Tibial artery (tissue), 4 donors: ENCODE measurements around the gene ILF2.
A peak's percentile ranks its signal among the peaks of the same experiment; 100 is the strongest.

Experiments used
- DNase-seq, 2 donors: peaks; one replicate each; pipeline ENCODE4 v3.0.0-alpha.2; 2019
- H3K27ac ChIP-seq, 2 donors: fragments of 200-600 bp; sonication (generic) in 1 of 2; 1 replicate in 1 of 2; 2 replicates in 1 of 2; pipeline ENCODE4 v1.5.1; 2018 to 2019; ENCODE audit warnings: mild to moderate bottlenecking in 1 of 2
- H3K27me3 ChIP-seq, 2 donors: fragments of 200-600 bp; sonication (generic) in 1 of 2; one replicate each; pipeline versions ENCODE4 v1.5.1 to v1.6.0; 2016 to 2019
- H3K36me3 ChIP-seq, 3 donors: fragments of 200-600 bp; sonication (generic) in 2 of 3; one replicate each; pipeline ENCODE4 v1.5.1; 2016 to 2019; ENCODE audit warnings: mild to moderate bottlenecking in 2 of 3
- H3K4me1 ChIP-seq, 4 donors: fragments of 200-600 bp; sonication (generic) in 2 of 4; 1 replicate in 3 of 4; 2 replicates in 1 of 4; pipeline ENCODE4 v1.5.1; 2016 to 2019
- H3K4me3 ChIP-seq, 2 donors: fragments of 200-600 bp; sonication (generic) in 1 of 2; 1 replicate in 1 of 2; 2 replicates in 1 of 2; pipeline ENCODE4 v1.5.1; 2018 to 2019; ENCODE audit warnings: mild to moderate bottlenecking in 2 of 2
- H3K9me3 ChIP-seq, 3 donors: fragments of 200-600 bp; sonication (generic) in 1 of 3; one replicate each; pipeline ENCODE4 v1.5.1; 2016 to 2019
- intact Hi-C: fragments of 100-400 bp; cut with DNase I; formaldehyde crosslinking; loops from one replicate; pipeline ENCODE4 v1.15.0; 2023; ENCODE audit warnings: low total_unique reads
- TF ChIP-seq, protein P1 (sequence below), 2 experiments: fragments of 200-600 bp in 1 of 2; fragments of 450-650 bp in 1 of 2; IDR thresholded peaks; one replicate each; pipeline ENCODE4 v1.5.1; 2017 to 2019; ENCODE audit warnings: antibody characterized with exemption in 2 of 2, mild to moderate bottlenecking in 1 of 2, moderate library complexity in 1 of 2

Gene ILF2

DNA sequence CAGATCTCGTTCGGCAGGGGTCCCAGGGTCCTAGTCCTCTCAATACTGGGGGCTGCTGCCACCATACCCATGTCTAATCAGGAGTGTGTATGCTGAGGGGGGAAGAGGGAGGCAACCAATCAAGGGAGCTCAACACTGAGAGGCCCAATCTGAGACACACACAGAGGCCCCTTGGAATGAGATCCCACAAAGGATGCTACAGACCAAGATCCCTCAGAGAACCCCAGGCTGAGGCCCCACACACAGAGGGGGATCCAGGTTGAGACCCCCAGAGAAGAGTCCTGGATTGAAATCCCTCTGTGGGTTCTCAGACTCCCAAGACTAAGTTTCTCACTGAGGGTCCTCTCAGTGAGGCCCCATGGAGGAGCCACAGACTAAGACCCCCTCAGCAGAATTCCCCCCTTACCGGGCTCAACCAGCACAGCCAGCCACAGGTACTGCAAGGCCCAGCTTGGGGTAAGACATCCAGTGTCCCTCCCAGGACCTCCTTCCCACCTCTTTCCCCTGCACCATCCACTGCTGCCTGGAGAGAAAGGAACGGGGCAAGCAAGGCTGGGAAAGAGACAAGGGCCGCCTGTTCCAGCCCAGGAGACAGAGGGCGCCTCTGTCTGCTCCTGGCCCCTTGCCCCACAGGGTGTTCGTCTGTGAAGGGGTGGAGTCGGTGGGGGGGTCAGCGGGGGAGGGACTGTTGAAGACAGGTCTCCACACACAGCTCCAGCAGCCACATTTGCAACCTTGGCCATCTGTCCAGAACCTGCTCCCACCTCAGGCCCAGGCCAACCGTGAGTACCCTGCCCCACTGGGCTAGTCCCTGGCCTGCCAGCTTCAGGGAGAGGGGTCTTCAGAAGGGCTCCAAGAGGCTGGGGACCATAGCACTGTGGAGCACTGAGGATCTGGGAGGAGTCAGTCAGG is 42.8 kb downstream of the ILF2 start, which contains the start of gene S100A1:
Gene S100A1, plus strand, starts transcription at position 720 of the 912 bp plus-strand sequence. CDS start 2,088 bp downstream, outside the sequence.
- intact Hi-C loops: no loop called here
- peak in 1 of 2 donors; percentile 71 for DNase-seq
- Histone ChIP-seq H3K27ac (peak within 1 kb of the TSS; percentile 89 to 92), H3K4me1 (peaks cover 0 to 64% (median 50%) of the 10 kb centered on the region in 4 donors), H3K4me3 (peak within 1 kb of the TSS; percentile 56 to 65), H3K9me3 (no peaks in the 10 kb centered on the region), H3K27me3 (no peaks in the 10 kb centered on the region), H3K36me3 (peaks cover 0 to 6% (median 0%) of the 10 kb centered on the region in 3 donors)
- TF ChIP-seq, protein P1, sequence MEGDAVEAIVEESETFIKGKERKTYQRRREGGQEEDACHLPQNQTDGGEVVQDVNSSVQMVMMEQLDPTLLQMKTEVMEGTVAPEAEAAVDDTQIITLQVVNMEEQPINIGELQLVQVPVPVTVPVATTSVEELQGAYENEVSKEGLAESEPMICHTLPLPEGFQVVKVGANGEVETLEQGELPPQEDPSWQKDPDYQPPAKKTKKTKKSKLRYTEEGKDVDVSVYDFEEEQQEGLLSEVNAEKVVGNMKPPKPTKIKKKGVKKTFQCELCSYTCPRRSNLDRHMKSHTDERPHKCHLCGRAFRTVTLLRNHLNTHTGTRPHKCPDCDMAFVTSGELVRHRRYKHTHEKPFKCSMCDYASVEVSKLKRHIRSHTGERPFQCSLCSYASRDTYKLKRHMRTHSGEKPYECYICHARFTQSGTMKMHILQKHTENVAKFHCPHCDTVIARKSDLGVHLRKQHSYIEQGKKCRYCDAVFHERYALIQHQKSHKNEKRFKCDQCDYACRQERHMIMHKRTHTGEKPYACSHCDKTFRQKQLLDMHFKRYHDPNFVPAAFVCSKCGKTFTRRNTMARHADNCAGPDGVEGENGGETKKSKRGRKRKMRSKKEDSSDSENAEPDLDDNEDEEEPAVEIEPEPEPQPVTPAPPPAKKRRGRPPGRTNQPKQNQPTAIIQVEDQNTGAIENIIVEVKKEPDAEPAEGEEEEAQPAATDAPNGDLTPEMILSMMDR (IDR thresholded peaks at IDR 0.05): no peak

DNA sequence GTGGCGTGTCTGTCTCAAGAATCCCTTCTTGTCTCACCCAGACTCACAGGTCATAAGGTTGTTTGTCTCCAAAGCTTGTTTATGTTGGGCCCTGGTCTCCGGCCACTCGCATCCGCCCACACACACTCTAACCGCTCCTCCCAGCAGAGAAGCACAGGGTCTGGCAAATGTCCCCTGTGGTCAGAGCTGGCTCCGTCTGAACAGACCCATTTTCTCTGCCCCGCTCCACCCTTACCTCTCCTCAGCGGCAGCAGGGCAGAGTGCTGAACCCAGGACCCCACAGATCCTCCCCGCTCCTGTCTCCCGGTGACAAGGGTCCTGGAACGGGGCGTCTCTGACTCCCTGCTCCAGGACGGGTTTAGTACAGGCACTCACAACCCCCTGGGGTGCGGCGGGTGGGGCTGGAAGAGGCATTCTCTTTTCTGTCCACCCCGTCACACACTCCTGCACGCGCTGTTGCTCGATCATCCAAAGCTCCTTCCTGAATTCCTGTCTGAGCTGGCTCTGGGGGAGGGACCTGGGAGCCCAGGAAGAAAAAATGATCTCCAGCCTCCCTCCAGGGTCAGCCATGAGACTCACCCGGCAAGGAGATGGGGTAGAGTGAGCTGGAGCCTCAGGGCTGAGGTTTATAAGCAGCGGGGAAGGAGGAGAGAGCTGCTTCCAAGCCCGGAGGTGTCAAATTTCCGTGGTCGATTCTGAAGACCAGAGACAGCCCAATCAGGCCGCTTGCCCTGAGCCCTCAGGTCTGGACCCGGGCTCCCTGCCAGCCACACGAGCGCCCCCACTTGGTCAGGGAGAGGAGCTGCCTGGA is 43.7 kb downstream of the ILF2 start, which contains the start of gene S100A13:
Gene S100A13, minus strand, starts transcription at position 602 of the 811 bp plus-strand sequence. CDS start 1,033 bp downstream, outside the sequence.
- DNase-seq: peak; percentile 83 to 91

DNA sequence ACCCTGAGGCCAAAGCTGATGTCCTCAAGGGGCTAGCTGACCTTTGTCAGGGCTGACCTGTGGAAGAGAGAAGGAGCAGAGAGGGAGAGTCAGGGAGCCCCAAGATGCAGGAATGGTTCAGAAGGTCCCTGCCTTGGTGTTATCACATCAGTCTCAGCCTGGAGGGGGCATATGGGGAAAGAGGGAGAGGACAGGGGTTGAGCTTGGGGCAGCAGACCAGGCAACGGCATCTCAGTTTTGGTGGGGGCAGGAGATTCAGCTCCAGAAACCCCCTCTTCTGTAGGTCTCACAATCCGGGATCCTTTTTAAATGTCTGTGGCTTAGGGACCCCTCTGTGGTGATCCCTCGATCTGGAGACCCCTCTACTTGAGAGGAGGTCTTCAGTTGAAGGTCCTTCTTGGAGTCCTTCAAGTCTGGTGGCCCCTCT is 44.3 kb downstream of the ILF2 start:
- H3K27ac ChIP-seq: peak overlapping the region; percentile 89 to 92
- TF ChIP-seq, protein P1 (IDR thresholded peaks at IDR 0.05): no peak
- peak in 1 of 2 donors; percentile 64 for DNase-seq
- H3K27me3 ChIP-seq: no peaks in the 10 kb centered on the region
- H3K9me3 ChIP-seq: no peaks in the 10 kb centered on the region
- intact Hi-C loops: no loop called here
- H3K4me3 ChIP-seq: peak overlapping the region; percentile 56 to 65
- H3K36me3 ChIP-seq: peaks cover 0 to 12% (median 3%) of the 10 kb centered on the region in 3 donors
- H3K4me1 ChIP-seq: peaks cover 0 to 63% (median 47%) of the 10 kb centered on the region in 4 donors

More for the DNA sequence above, 43.7 kb downstream of the ILF2 start, which contains the start of gene S100A13:
- no peaks in the 10 kb centered on the region for H3K9me3 ChIP-seq
- peak within 1 kb of the TSS; percentile 56 to 65 for H3K4me3 ChIP-seq
- H3K27me3 ChIP-seq: no peaks in the 10 kb centered on the region
- TF ChIP-seq, protein P1 (IDR thresholded peaks at IDR 0.05): peak; percentile 51 to 57
- intact Hi-C loops: no loop called here
- H3K27ac ChIP-seq: peak within 1 kb of the TSS; percentile 89 to 92
- peaks cover 0 to 63% (median 47%) of the 10 kb centered on the region in 4 donors for H3K4me1 ChIP-seq
- peaks cover 0 to 12% (median 3%) of the 10 kb centered on the region in 3 donors for H3K36me3 ChIP-seq

DNA sequence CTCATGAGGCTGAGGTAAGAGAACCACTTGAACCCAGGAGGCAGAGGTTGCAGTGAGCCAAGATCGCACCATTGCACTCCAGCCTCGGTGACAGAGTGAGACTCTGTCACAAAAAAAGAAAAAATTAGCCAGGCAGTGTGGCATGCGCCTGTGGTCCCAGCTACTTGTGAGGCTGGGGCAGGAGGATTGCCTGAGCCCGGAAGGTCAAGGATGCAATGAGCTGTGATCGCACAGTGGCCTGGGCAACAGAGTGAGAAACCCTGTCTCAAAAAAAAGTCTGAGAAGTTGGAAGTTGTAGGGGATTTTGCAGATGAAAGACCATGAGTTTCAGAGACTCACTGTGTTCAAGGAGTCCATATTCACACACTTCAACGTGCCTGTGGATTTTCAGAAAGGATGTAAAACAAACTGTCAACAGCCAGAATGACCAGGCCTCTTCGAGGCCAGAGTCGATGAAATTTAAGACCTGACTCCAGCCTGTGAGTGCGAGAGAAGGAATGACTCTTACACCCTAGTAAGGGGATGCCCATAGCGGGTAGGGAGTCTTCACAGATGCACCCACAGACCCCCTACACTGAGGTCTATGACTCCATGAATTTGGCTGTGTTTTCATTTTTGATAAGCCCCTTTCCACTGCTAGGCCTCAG is 45.7 kb downstream of the ILF2 start:
- Histone ChIP-seq H3K4me1 (peaks cover 0 to 55% (median 42%) of the 10 kb centered on the region in 4 donors), H3K36me3 (peaks cover 5 to 21% (median 8%) of the 10 kb centered on the region in 3 donors), H3K27me3 (no peaks in the 10 kb centered on the region), H3K27ac (peak overlapping the region; percentile 1 to 89), H3K9me3 (no peaks in the 10 kb centered on the region), H3K4me3 (no peak overlapping the region)
- intact Hi-C loops: no loop called here
- DNase-seq: peak in 1 of 2 donors; percentile 45
- TF ChIP-seq, protein P1 (IDR thresholded peaks at IDR 0.05): no peak

DNA sequence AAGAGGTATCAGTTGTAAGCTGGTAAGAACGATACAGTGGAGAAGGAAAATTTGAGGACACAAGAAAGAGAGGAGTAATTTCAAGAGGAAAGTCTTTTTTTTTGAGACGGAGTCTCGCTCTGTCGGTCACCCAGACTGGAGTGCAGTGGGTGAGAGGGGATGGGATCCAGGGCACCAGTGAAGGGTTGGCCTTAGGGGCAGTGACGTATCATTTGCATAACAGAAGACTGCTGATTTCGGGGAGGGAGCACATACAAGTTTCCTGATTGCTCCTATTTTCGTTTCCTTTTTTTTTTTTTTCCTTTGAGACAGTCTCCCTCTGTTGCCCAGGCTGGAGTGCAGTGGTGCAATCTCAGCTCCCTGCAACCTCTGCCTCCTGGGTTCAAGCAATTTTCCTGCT is 47.7 kb downstream of the ILF2 start:
- H3K36me3 ChIP-seq: peaks cover 12 to 39% (median 14%) of the 10 kb centered on the region in 3 donors
- H3K9me3 ChIP-seq: no peaks in the 10 kb centered on the region
- no peak overlapping the region for H3K4me3 ChIP-seq
- H3K27me3 ChIP-seq: no peaks in the 10 kb centered on the region
- intact Hi-C loops: no loop called here
- TF ChIP-seq, protein P1 (IDR thresholded peaks at IDR 0.05): no peak
- peak in 1 of 2 donors; percentile 34 for DNase-seq
- H3K4me1 ChIP-seq: peaks cover 0 to 43% (median 29%) of the 10 kb centered on the region in 4 donors
- H3K27ac ChIP-seq: no peak overlapping the region
